Stimulated activated effector memory CD8-positive, alpha-beta T cell treated with anti-CD3 and anti-CD28 coated beads, Interleukin-12 subunit alpha, Interleukin-12 subunit beta, amount 100 ng/mL, for 72 hours (primary cell): ENCODE data around the gene SLC39A13.
A peak's percentile ranks its signal among the peaks of the same experiment; 100 is the strongest.

ENCODE experiments used
- ATAC-seq: fragments of 150-1000 bp; cut with Tn5 transposase; 2 replicates; pipeline ENCODE4 v1.10.0; 2021
- DNase-seq, 2 donors: peaks; one replicate each; pipeline ENCODE4 v3.0.0; 2021 to 2022; ENCODE audit warnings: low spot score in 2 of 2
- H3K27ac Mint-ChIP-seq: one replicate; pipeline ENCODE4 v1.8.0; 2022; ENCODE audit warnings: mild to moderate bottlenecking, mixed read lengths
- H3K36me3 Mint-ChIP-seq: one replicate; pipeline ENCODE4 v1.8.0; 2022; ENCODE audit warnings: mild to moderate bottlenecking, mixed read lengths
- H3K4me1 Mint-ChIP-seq: one replicate; pipeline ENCODE4 v1.8.0; 2022; ENCODE audit warnings: mixed read lengths
- H3K4me3 Mint-ChIP-seq: one replicate; pipeline ENCODE4 v1.8.0; 2022; ENCODE audit warnings: mild to moderate bottlenecking, mixed read lengths
- H3K9me3 Mint-ChIP-seq: one replicate; pipeline ENCODE4 v1.8.0; 2022; ENCODE audit warnings: mixed read lengths

SLC39A13 gene

DNA sequence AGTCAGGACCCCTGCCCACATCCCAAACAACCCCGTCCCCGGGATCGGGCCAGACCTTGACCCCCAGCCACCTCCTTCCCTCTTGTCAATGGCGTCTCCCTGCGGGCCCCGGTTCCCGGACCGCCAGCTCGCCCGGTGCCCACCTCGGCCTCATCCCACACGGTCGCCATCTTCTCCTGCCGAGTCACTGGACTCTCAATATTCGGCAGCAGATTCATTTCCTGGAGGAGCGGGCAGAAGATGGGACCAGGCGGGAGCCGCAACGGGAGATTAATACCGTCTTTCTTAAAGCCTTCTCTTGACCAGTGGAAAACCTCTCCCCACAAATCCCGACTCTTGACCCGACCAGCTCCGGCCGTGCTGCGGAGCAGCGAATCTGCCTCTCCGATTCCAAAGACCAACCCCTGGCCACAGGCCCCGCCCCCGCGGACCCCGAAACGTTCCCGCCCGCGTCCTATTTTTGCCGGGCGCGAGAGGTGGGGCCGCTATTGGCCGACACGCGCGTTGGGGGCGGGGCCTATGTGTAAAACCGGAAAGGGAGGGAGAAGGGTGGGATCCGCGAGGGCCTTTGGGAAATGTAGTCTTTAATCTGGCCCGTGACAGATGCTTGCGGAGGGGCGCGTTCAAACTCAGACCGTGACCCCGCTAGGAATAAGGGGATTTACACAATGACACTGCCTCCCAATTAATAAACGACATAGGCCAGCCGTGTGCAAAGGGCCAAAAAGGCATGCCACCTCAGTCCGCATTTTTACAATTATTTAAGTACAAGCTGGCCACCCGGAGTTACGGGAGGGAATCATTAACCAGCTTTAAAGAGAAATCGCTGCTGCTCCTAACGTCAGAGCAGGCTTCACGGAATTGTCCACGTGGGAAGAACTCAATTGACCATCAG is 17.9 kb downstream of the SLC39A13 start, which contains the start of gene PSMC3:
Gene PSMC3, minus strand, starts transcription at position 378 of the 895 bp plus-strand sequence. Its CDS starts 160 bp downstream, at position 218.
- Mint-ChIP-seq H3K27ac (peak within 1 kb of the TSS; percentile 100), H3K4me1 (peaks cover 31% of the 10 kb centered on the region), H3K4me3 (peak within 1 kb of the TSS; percentile 100), H3K36me3 (peaks cover 52% of the 10 kb centered on the region), H3K9me3 (no peaks in the 10 kb centered on the region)
- peak; percentile 96 for ATAC-seq
- peak; percentile 98 to 99 for DNase-seq

DNA sequence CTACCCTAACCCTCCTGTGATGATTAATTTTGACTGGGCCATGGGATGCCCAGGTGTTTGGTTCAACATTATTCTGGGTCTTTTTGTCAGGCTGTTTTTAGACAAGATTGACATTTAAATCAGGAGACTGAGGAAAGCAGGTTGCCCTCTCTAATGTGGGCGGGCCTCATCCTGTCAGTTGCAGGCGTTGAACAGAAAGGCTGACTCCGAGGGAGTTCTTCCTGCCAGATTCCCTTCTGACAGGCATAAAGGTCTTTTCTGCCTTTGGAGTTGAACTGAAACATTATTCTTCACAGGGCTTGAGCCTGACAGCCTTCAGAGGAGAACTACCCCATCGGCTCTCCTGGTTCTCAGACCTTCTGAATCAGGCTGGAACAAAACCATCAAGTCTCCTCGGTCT is 22.1 kb downstream of the SLC39A13 start:
- Mint-ChIP-seq H3K4me1 (peaks cover 12% of the 10 kb centered on the region), H3K27ac (no peak overlapping the region), H3K4me3 (no peak overlapping the region), H3K9me3 (no peaks in the 10 kb centered on the region), H3K36me3 (peaks cover 10% of the 10 kb centered on the region)
- DNase-seq (no peak), ATAC-seq (no peak)

DNA sequence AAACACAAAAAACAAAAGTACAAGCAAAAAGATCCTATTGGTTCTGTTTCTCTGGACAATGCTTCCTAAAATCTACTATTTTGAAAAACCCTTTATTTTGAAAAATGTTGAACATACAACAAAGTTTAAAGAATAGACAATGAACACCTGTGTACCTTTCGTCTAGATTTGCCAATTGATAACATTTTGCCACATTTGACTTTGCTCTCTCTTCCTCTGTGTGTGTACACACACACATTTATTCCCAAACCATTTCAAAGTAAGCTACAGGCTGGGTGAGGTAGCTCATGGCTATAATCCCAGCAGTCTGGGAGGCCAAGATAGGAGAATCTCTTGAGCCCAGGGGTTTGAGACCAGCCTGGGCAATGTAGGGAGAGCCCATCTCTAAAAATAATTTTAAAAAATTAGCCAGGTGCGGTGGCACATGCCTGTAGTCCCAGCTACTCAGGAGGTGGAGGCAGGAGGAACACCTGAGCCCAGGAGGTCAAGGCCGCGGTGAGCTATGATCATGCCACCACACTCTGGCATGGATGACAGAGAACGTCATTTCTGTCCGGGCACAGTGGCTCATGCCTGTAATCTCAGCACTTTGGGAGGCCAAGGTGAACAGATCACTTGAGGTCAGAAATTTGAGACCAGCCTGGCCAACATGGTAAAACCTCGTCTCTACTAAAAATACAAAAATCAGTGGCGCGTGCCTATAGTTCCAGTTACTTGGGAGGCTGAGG is 23.1 kb downstream of the SLC39A13 start:
- Mint-ChIP-seq H3K4me3 (no peak overlapping the region), H3K4me1 (peaks cover 2% of the 10 kb centered on the region), H3K27ac (no peak overlapping the region), H3K9me3 (no peaks in the 10 kb centered on the region), H3K36me3 (peaks cover under 1% of the 10 kb centered on the region)
- ATAC-seq (no peak), DNase-seq (no peak)

DNA sequence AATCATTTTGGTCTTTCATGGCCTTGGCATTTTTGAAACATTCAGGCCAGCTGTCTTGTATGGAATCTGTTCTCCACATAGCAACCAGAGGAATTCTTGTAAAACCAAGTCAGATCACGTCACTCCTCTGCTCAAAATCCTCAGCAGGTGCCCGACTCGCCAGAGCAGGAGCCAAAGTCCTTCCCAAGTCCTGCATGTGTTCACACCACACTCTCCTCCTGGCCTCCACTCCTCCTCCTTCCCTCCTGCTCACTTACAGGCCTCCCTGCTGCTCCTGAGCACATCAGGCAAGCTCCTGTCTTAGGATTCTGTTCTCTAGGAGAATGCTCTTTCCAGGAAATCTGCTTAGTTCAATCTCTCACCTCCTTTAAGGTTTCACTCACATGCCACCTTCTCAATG is 24.8 kb downstream of the SLC39A13 start:
- DNase-seq (no peak), ATAC-seq (no peak)
- Mint-ChIP-seq H3K4me1 (no peaks in the 10 kb centered on the region), H3K9me3 (no peaks in the 10 kb centered on the region), H3K36me3 (no peaks in the 10 kb centered on the region), H3K4me3 (no peak overlapping the region), H3K27ac (no peak overlapping the region)

- Mint-ChIP-seq H3K9me3 (no peaks in the 10 kb centered on the region), H3K27ac (no peak overlapping the region), H3K36me3 (no peaks in the 10 kb centered on the region), H3K4me1 (no peaks in the 10 kb centered on the region), H3K4me3 (no peak overlapping the region)
- DNase-seq (no peak), ATAC-seq (no peak)
Measured at GRCh38 chr11:47434011-47434786, 25.8 kb downstream of the SLC39A13 start.

- Mint-ChIP-seq H3K4me3 (no peak overlapping the region), H3K27ac (peak overlapping the region; percentile 13), H3K9me3 (no peaks in the 10 kb centered on the region), H3K4me1 (no peaks in the 10 kb centered on the region), H3K36me3 (no peaks in the 10 kb centered on the region)
- no peak for ATAC-seq
- no peak for DNase-seq
Measured at GRCh38 chr11:47435687-47436086, 27.3 kb downstream of the SLC39A13 start.

DNA sequence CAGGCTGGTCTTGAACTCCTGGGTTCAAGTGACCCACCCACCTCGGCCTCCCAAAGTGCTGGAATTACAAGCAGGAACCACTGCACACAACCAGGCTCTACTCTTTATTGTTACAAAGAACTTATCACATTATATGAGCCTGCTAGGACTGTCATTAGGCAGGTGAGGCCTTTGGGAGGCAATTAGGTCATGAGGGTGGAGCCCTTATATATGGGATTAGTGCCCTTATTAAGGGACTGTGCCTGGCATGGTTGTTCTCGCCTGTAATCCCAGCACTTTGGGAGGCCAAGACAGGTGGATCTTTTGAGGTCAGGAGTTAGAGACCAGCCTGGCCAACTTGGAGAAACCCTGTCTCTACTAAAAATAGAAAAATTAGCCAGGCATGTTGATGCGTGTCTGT is 28.3 kb downstream of the SLC39A13 start:
- Mint-ChIP-seq H3K27ac (no peak overlapping the region), H3K4me1 (no peaks in the 10 kb centered on the region), H3K4me3 (no peak overlapping the region), H3K36me3 (no peaks in the 10 kb centered on the region), H3K9me3 (no peaks in the 10 kb centered on the region)
- no peak for DNase-seq
- ATAC-seq, result no peak

DNA sequence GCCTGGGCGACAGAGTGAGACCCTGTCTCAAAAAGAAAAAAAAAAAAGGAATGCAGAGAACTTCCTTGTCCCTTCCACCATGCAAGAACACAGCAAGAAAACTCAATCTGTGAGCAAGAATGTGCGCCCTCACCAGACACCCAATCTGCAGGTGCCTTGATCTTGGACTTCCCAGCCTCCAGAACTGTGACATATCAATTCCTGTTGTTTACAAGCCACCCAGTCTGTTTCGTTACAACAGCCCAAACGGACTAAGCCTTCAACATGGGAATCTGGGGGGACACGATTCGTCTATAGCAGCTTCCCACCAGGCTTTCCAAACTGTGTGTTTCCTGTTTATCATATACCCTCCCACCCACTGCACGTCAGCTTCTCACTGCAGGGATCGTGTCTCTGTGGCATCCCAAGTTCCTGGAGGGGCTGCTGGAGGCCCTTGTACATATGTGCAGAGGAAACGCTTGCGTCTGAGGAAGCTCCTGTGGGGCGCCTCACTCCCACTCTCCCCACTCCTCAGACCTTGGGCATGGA is 28.9 kb downstream of the SLC39A13 start:
- Mint-ChIP-seq H3K4me1 (no peaks in the 10 kb centered on the region), H3K36me3 (no peaks in the 10 kb centered on the region), H3K27ac (no peak overlapping the region), H3K9me3 (no peaks in the 10 kb centered on the region), H3K4me3 (no peak overlapping the region)
- DNase-seq (no peak), ATAC-seq (no peak)

DNA sequence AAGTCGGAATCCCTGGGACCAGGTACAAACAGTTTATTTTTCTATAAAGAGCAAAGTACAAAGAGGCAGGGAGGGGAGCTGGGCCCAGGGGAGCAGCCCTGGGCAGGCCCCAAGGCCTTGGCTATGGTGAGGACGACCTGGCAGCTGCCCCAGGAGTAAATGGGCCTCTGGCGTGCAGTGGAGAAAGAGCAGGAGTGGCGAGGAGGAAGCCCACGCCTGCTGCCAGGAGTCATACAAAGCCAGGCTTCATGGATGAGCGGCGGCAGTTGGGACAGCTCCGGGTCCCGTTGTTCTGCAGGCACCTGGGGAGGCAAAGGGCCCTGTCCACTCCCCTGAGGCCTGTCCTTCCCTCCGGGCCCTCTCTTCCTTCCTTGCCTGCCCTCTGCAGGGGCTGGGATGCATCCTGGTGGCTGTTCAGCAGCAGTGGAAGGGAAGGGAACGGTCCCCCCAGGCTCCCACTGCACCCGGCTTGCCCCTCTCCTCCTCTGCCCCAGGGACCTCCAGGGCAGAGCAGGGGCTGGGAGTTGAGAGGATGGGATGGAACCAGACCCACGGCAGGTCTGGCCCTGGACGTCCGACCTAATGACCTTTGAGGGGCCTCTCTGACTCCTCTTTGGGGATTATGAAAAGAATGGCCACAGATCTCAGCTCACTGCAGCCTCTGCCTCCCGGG is 29.5 kb downstream of the SLC39A13 start:
- H3K36me3 Mint-ChIP-seq, result no peaks in the 10 kb centered on the region
- no peak overlapping the region for H3K27ac Mint-ChIP-seq
- H3K4me3 Mint-ChIP-seq, result no peak overlapping the region
- no peaks in the 10 kb centered on the region for H3K4me1 Mint-ChIP-seq
- ATAC-seq (no peak), DNase-seq (no peak)
- no peaks in the 10 kb centered on the region for H3K9me3 Mint-ChIP-seq

DNA sequence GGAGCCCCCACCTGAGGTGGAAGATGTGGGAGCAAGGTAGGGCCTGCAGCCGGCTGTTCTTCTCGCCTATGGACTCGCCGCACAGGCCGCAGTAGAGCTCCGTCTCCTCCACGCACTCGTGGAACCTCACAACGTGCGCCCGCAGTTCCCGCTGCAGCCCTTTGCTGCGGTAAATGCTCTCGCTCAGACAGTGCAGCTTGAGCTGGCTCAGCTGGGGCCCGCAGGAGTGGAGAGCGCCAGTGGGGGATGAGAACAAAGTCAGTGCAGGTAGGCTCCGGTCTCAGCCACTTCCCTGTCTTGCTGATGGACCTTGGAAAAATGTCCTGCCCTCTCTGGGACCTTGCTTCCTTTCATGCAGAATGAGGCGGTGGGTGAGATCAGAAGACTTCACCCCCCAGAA is 30.3 kb downstream of the SLC39A13 start:
- no peak overlapping the region for H3K4me3 Mint-ChIP-seq
- no peaks in the 10 kb centered on the region for H3K4me1 Mint-ChIP-seq
- ATAC-seq, result no peak
- no peaks in the 10 kb centered on the region for H3K9me3 Mint-ChIP-seq
- no peak for DNase-seq
- H3K36me3 Mint-ChIP-seq, result no peaks in the 10 kb centered on the region
- no peak overlapping the region for H3K27ac Mint-ChIP-seq

DNA sequence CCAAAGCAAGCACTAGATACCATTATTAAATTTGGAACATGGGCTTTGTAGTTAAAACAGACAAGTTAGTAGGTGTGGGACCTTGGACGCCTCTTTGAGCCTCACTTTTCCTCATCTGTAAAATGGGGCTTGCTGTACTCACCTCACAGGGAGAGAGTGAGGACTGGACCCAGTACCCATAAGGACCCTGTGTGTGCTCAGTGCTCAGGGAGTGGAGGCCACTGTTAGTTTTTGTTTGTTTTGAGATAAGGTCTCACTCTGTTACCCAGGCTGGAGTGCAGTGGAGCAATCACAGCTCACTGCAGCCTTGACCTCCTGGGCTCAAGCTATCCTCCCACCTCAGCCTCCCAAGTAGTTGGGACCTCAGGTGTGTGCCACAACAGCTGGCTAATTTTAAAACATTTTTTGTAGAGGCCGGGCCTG is 31.7 kb downstream of the SLC39A13 start:
- no peaks in the 10 kb centered on the region for H3K36me3 Mint-ChIP-seq
- no peak overlapping the region for H3K4me3 Mint-ChIP-seq
- no peaks in the 10 kb centered on the region for H3K9me3 Mint-ChIP-seq
- no peak overlapping the region for H3K27ac Mint-ChIP-seq
- no peaks in the 10 kb centered on the region for H3K4me1 Mint-ChIP-seq
- DNase-seq, result no peak
- no peak for ATAC-seq

DNA sequence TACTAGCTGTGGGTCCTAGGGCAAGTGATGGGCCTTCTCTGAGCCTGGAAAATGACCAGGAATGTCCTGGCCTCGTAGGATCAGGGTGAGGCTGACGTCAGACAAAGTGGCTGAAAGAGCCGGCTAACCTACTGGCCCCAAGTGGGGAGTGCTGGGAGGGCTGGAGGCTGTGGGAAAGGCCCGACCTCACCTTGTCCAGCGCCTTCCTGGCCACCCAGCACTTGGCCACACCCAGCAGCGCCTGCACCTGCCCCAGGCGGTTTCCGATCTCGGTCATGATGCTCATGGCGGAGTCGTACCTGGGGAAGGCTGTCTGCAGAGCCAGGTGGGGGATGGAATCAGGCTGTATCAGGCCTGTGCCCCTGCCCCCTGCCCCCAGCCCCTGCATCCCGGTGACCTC is 33.0 kb downstream of the SLC39A13 start:
- DNase-seq (no peak), ATAC-seq (no peak)
- Mint-ChIP-seq H3K36me3 (no peaks in the 10 kb centered on the region), H3K4me3 (no peak overlapping the region), H3K4me1 (no peaks in the 10 kb centered on the region), H3K27ac (no peak overlapping the region), H3K9me3 (no peaks in the 10 kb centered on the region)

GRCh38 chr11:47442514-47442913 is 34.1 kb downstream of the SLC39A13 start:
- Mint-ChIP-seq H3K9me3 (no peaks in the 10 kb centered on the region), H3K4me3 (no peak overlapping the region), H3K27ac (no peak overlapping the region), H3K36me3 (no peaks in the 10 kb centered on the region), H3K4me1 (no peaks in the 10 kb centered on the region)
- ATAC-seq (no peak), DNase-seq (no peak)

DNA sequence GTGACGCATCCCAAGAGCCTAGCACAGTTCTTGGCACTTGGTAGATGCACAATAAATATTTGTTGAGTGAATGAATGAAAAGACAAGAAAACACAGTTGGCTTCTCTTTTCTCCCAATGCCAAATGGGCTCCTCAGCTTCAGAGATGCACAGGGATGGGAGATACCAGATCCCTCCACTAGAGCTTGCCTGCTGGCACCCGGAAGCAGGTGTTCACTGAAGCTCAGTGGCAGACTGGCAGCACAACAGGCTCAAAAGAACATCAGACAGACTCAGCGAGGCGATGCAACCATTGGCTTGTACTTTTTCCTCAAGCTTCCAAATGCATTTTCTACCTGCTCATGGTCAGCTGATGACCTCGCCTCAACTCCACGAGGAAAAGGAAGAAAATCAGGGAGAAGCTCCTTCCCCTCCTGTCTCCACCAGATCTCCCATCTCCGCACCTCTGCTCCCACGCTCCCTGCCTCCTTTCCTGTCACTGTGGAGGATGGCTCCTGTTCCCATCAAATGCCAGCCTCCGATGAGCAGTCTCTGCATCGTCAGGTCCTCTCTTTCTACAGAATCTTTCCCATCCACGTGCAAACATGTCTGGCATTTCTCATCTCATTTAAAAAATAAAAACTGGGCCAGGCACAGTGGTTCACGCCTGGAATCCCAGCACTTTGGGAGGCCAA is 34.8 kb downstream of the SLC39A13 start:
- Mint-ChIP-seq H3K9me3 (no peaks in the 10 kb centered on the region), H3K4me3 (no peak overlapping the region), H3K27ac (no peak overlapping the region)

More for the DNA sequence above, 34.8 kb downstream of the SLC39A13 start:
- H3K36me3 Mint-ChIP-seq, result no peaks in the 10 kb centered on the region
- DNase-seq, result no peak
- H3K4me1 Mint-ChIP-seq, result no peaks in the 10 kb centered on the region
- ATAC-seq, result no peak
